Tibial artery (tissue), 4 donors: ENCODE results near the gene TNPO1.

Experiments
- DNase-seq, 2 donors: peaks; one replicate each; pipeline ENCODE4 v3.0.0-alpha.2; 2019
- H3K27ac ChIP-seq, 2 donors: fragments of 200-600 bp; sonication (generic) in 1 of 2; 1 replicate in 1 of 2; 2 replicates in 1 of 2; pipeline ENCODE4 v1.5.1; 2018 to 2019; ENCODE audit warnings: mild to moderate bottlenecking in 1 of 2
- H3K27me3 ChIP-seq, 2 donors: fragments of 200-600 bp; sonication (generic) in 1 of 2; one replicate each; pipeline versions ENCODE4 v1.5.1 to v1.6.0; 2016 to 2019
- H3K36me3 ChIP-seq, 3 donors: fragments of 200-600 bp; sonication (generic) in 2 of 3; one replicate each; pipeline ENCODE4 v1.5.1; 2016 to 2019; ENCODE audit warnings: mild to moderate bottlenecking in 2 of 3
- H3K4me1 ChIP-seq, 4 donors: fragments of 200-600 bp; sonication (generic) in 2 of 4; 1 replicate in 3 of 4; 2 replicates in 1 of 4; pipeline ENCODE4 v1.5.1; 2016 to 2019
- H3K4me3 ChIP-seq, 2 donors: fragments of 200-600 bp; sonication (generic) in 1 of 2; 1 replicate in 1 of 2; 2 replicates in 1 of 2; pipeline ENCODE4 v1.5.1; 2018 to 2019; ENCODE audit warnings: mild to moderate bottlenecking in 2 of 2
- H3K9me3 ChIP-seq, 3 donors: fragments of 200-600 bp; sonication (generic) in 1 of 3; one replicate each; pipeline ENCODE4 v1.5.1; 2016 to 2019
- CTCF ChIP-seq, 2 experiments: fragments of 200-600 bp in 1 of 2; fragments of 450-650 bp in 1 of 2; IDR thresholded peaks; one replicate each; pipeline ENCODE4 v1.5.1; 2017 to 2019; ENCODE audit warnings: antibody characterized with exemption in 2 of 2, mild to moderate bottlenecking in 1 of 2, moderate library complexity in 1 of 2
- intact Hi-C: fragments of 100-400 bp; cut with DNase I; formaldehyde crosslinking; loops from one replicate; pipeline ENCODE4 v1.15.0; 2023; ENCODE audit warnings: low total_unique reads

The TNPO1 gene

GRCh38 chr5:72906806-72907205, 90.3 kb downstream of the TNPO1 start:
- H3K4me3 ChIP-seq = no peak overlapping the region
- no peaks in the 10 kb centered on the region for H3K4me1 ChIP-seq
- intact Hi-C loops = no loop called here
- no peaks in the 10 kb centered on the region for H3K27me3 ChIP-seq
- H3K9me3 ChIP-seq = no peaks in the 10 kb centered on the region
- TF ChIP-seq CTCF (IDR thresholded peaks at IDR 0.05) = no peak
- peaks cover 59 to 72% (median 71%) of the 10 kb centered on the region in 3 donors for H3K36me3 ChIP-seq
- no peak overlapping the region for H3K27ac ChIP-seq
- DNase-seq = no peak

- DNase-seq = no peak
- no peak overlapping the region for H3K27ac ChIP-seq
- no peaks in the 10 kb centered on the region for H3K9me3 ChIP-seq
- H3K27me3 ChIP-seq = no peaks in the 10 kb centered on the region
- peaks cover 58 to 64% (median 60%) of the 10 kb centered on the region in 3 donors for H3K36me3 ChIP-seq
- no peak for TF ChIP-seq CTCF (IDR thresholded peaks at IDR 0.05)
- H3K4me1 ChIP-seq = no peaks in the 10 kb centered on the region
- intact Hi-C loops = no loop called here
- no peak overlapping the region for H3K4me3 ChIP-seq
Observed at GRCh38 chr5:72908664-72909063, 92.2 kb downstream of the TNPO1 start.

GRCh38 chr5:72917371-72917776, 100.9 kb downstream of the TNPO1 start:
- Histone ChIP-seq H3K4me3 (no peak overlapping the region), H3K27me3 (no peaks in the 10 kb centered on the region), H3K27ac (no peak overlapping the region), H3K4me1 (no peaks in the 10 kb centered on the region), H3K36me3 (peaks cover 0 to 1% (median 0%) of the 10 kb centered on the region in 3 donors), H3K9me3 (no peaks in the 10 kb centered on the region)
- intact Hi-C loops = no loop called here
- DNase-seq = no peak
- no peak for TF ChIP-seq CTCF (IDR thresholded peaks at IDR 0.05)

GRCh38 chr5:72920690-72921502, 104.4 kb downstream of the TNPO1 start:
- Histone ChIP-seq H3K36me3 (no peaks in the 10 kb centered on the region), H3K4me1 (no peaks in the 10 kb centered on the region), H3K27ac (no peak overlapping the region), H3K9me3 (no peaks in the 10 kb centered on the region), H3K4me3 (no peak overlapping the region), H3K27me3 (no peaks in the 10 kb centered on the region)
- DNase-seq = no peak
- TF ChIP-seq CTCF (IDR thresholded peaks at IDR 0.05) = peak; percentile 11 to 14
- intact Hi-C loops = no loop called here

GRCh38 chr5:72921886-72922285, 105.4 kb downstream of the TNPO1 start:
- H3K9me3 ChIP-seq = no peaks in the 10 kb centered on the region
- H3K4me3 ChIP-seq = no peak overlapping the region
- H3K36me3 ChIP-seq = no peaks in the 10 kb centered on the region
- no peak for TF ChIP-seq CTCF (IDR thresholded peaks at IDR 0.05)
- H3K27me3 ChIP-seq = no peaks in the 10 kb centered on the region
- no peaks in the 10 kb centered on the region for H3K4me1 ChIP-seq
- intact Hi-C loops = no loop called here
- no peak for DNase-seq
- no peak overlapping the region for H3K27ac ChIP-seq
